Non-pigmented ciliary epithelial cell (primary cell): ENCODE data around the gene SYNDIG1.

Source experiments
- DNase-seq: peaks from one replicate; pipeline ENCODE4 v3.0.0-alpha.2; 2010; ENCODE audit warnings: low read depth

SYNDIG1 gene

GRCh38 chr20:24634855-24635254 lies 165.4 kb downstream of the SYNDIG1 start:
- peak; percentile 65 for DNase-seq

- DNase-seq, result no peak
These were observed 167.2 kb downstream of the SYNDIG1 start for GRCh38 chr20:24636626-24637025.

GRCh38 chr20:24637087-24637486 lies 167.7 kb downstream of the SYNDIG1 start:
- DNase-seq, result no peak

- no peak for DNase-seq
These were observed 168.5 kb downstream of the SYNDIG1 start for GRCh38 chr20:24637941-24638340.

- no peak for DNase-seq
These were observed 169.4 kb downstream of the SYNDIG1 start for GRCh38 chr20:24638591-24639548.

- no peak for DNase-seq
These were observed 170.8 kb downstream of the SYNDIG1 start for GRCh38 chr20:24640276-24640675.

GRCh38 chr20:24640686-24641085 lies 171.3 kb downstream of the SYNDIG1 start:
- DNase-seq, result no peak

GRCh38 chr20:24643731-24644626 lies 174.6 kb downstream of the SYNDIG1 start:
- no peak for DNase-seq

- DNase-seq, result no peak
These were observed 176.9 kb downstream of the SYNDIG1 start for GRCh38 chr20:24646321-24646720.

GRCh38 chr20:24647713-24648112 lies 178.3 kb downstream of the SYNDIG1 start:
- DNase-seq, result no peak

GRCh38 chr20:24648481-24648880 lies 179.1 kb downstream of the SYNDIG1 start:
- no peak for DNase-seq

GRCh38 chr20:24648919-24649318 lies 179.5 kb downstream of the SYNDIG1 start:
- no peak for DNase-seq

GRCh38 chr20:24649787-24650490 lies 180.5 kb downstream of the SYNDIG1 start:
- DNase-seq, result no peak

GRCh38 chr20:24651171-24651975 lies 181.9 kb downstream of the SYNDIG1 start:
- DNase-seq, result peak; percentile 79

- no peak for DNase-seq
These were observed 182.5 kb downstream of the SYNDIG1 start for GRCh38 chr20:24651976-24652345.

GRCh38 chr20:24653306-24653705 lies 183.9 kb downstream of the SYNDIG1 start:
- no peak for DNase-seq

- no peak for DNase-seq
These were observed 185.0 kb downstream of the SYNDIG1 start for GRCh38 chr20:24654425-24654824.

GRCh38 chr20:24656391-24656790 lies 187.0 kb downstream of the SYNDIG1 start:
- no peak for DNase-seq

- DNase-seq, result no peak
These were observed 187.8 kb downstream of the SYNDIG1 start for GRCh38 chr20:24657196-24657595.

GRCh38 chr20:24657878-24658620 lies 188.6 kb downstream of the SYNDIG1 start:
- DNase-seq, result no peak
